Upper lobe of right lung (tissue), 1 donor: Measurements from ENCODE around the gene KRT5. TPM values are rescaled to one million over a fixed set of nuclear protein-coding genes. Genes with fewer than 3 reads are reported as not detected.
"Not testable (repeated sequence)": the region's sequence is repeated elsewhere in the genome, so short reads cannot be mapped to it uniquely, and the experiment has no call there.

Experiments used
- ATAC-seq: fragments of 200-7000 bp; cut with Tn5 transposase; one replicate; pipeline ENCODE4 v1.9.1; 2020; ENCODE audit warnings: mild to moderate bottlenecking, moderate library complexity
- DNase-seq: peaks from one replicate; pipeline ENCODE4 v3.0.0-alpha.2; 2020
- H3K27ac ChIP-seq: fragments of 200-600 bp; one replicate; pipeline ENCODE4 v1.8.0; 2022
- H3K27me3 ChIP-seq: fragments of 200-600 bp; one replicate; pipeline ENCODE4 v1.8.0; 2022; ENCODE audit warnings: mild to moderate bottlenecking
- H3K36me3 ChIP-seq: fragments of 200-600 bp; one replicate; pipeline ENCODE4 v1.8.0; 2022
- H3K4me1 ChIP-seq: fragments of 200-600 bp; one replicate; pipeline ENCODE4 v1.8.0; 2022
- H3K4me3 ChIP-seq: fragments of 200-600 bp; one replicate; pipeline ENCODE4 v1.8.0; 2022; ENCODE audit warnings: mild to moderate bottlenecking
- H3K9me3 ChIP-seq: fragments of 200-600 bp; one replicate; pipeline ENCODE4 v1.8.0; 2022
- intact Hi-C: fragments of 100-400 bp; cut with DNase I; formaldehyde crosslinking; loops from one replicate; pipeline ENCODE4 v1.11.0; 2022
- total RNA-seq: library from RNA; stranded (reverse); fragmentation: NEBNext Ultra II Directional; extraction: Animal tissue kit (Norgen Biotek cat#: 25700); gene quantifications from one replicate; pipeline ENCODE4 v1.2.1, GENCODE V29; 2021
- TF ChIP-seq, protein P1 (sequence below): fragments of 200-600 bp; IDR thresholded peaks from one replicate; pipeline ENCODE4 v1.8.0; 2022; ENCODE audit warnings: antibody characterized with exemption
- donor health status: DM: no; HTN: yes; CAD: no; lungs with severe emphysema.

Gene KRT5
- total RNA-seq, 1 donor from 2014 or later: 8.8 TPM

DNA sequence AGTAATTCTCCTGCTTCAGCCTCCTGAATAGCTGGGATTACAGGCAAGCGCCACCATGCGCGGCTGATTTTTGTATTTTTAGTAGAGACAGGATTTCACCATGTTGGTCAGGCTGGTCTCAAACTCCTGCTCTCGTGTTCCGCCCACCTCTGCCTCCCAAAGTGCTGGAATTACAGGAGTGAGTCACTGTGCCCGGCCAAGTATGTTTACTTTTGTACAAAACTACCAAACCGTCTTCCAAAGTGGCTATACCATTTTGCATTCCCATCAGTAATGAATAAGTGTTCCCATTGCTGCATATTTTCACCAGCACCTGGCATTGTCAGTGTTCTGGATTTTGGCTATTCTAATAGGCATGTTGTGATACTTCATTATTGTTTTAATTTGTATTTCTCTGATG, 18.7 kb downstream of the KRT5 start:
- no peaks in the 10 kb centered on the region for H3K9me3 ChIP-seq
- peaks cover 14% of the 10 kb centered on the region for H3K27me3 ChIP-seq
- no peaks in the 10 kb centered on the region for H3K36me3 ChIP-seq
- H3K27ac ChIP-seq: no peak overlapping the region
- TF ChIP-seq, protein P1, sequence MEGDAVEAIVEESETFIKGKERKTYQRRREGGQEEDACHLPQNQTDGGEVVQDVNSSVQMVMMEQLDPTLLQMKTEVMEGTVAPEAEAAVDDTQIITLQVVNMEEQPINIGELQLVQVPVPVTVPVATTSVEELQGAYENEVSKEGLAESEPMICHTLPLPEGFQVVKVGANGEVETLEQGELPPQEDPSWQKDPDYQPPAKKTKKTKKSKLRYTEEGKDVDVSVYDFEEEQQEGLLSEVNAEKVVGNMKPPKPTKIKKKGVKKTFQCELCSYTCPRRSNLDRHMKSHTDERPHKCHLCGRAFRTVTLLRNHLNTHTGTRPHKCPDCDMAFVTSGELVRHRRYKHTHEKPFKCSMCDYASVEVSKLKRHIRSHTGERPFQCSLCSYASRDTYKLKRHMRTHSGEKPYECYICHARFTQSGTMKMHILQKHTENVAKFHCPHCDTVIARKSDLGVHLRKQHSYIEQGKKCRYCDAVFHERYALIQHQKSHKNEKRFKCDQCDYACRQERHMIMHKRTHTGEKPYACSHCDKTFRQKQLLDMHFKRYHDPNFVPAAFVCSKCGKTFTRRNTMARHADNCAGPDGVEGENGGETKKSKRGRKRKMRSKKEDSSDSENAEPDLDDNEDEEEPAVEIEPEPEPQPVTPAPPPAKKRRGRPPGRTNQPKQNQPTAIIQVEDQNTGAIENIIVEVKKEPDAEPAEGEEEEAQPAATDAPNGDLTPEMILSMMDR: no peak
- intact Hi-C loops: no loop called here
- ATAC-seq (no peak), DNase-seq (no peak)
- H3K4me3 ChIP-seq: no peak overlapping the region
- H3K4me1 ChIP-seq: no peaks in the 10 kb centered on the region

DNA sequence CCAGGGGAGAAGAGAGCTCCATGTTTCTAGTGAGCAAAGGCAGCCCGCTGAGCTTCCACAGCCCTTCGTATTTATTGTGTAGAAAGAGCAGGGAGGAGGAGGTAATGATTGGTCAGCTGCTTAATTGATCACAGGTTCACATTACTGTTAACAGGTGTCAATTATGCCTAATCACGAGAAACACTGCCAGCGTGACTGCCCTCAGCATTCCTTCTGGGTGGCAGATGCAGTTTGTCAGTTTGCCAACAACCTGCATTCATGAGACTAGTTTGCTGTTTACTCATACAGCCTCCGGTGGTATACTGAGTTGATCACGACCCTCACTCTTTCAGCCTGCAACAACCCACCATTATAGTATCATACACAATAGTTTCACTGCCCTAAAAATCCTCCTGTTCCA, 19.6 kb downstream of the KRT5 start:
- H3K27me3 ChIP-seq, ATAC-seq, DNase-seq, H3K27ac ChIP-seq, intact Hi-C loops, H3K4me1 ChIP-seq, H3K4me3 ChIP-seq, H3K36me3 ChIP-seq, H3K9me3 ChIP-seq: not testable (repeated sequence)

DNA sequence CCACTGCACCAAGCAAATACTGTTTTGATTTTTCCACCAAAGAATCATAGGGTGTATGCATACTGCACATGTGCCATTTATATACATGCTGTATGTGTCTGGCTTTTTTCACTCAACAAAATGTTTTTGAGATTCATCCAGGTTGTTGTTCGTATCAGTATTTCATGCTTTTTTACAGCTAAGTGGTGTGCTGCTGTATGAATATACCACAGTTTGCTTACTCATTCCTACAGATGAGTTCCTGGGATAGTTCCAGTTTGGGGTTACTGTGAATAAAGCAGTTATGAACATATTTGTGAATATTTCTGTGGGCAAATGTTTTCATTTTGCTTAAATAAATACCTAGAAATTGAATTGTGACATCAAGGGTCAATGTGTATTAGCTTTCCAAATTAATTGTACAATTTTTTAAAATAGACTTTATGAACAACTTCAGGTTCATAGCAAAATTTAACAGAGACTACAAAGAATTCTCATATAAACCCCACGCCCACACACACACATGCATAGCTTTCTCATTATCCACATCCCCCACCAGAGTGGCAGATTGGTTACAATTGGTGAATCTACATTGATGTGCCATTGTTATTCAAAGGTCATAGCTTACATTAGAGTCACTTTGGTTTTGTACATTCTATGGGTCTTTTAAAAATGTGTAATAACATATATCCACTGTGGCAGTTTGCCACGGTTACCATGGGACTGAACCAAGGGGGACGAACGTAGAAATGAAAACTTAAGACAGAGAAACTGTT, 20.2 kb downstream of the KRT5 start:
- Histone ChIP-seq H3K4me1 (peaks cover 8% of the 10 kb centered on the region), H3K27me3 (peaks cover 4% of the 10 kb centered on the region), H3K4me3 (no peak overlapping the region), H3K27ac (no peak overlapping the region), H3K36me3 (no peaks in the 10 kb centered on the region), H3K9me3 (no peaks in the 10 kb centered on the region)
- TF ChIP-seq, protein P1: no peak
- intact Hi-C loops: no loop called here
- ATAC-seq (no peak), DNase-seq (no peak)

- TF ChIP-seq, protein P1: no peak
- no peak for ATAC-seq
- H3K27ac ChIP-seq: no peak overlapping the region
- H3K9me3 ChIP-seq: no peaks in the 10 kb centered on the region
- intact Hi-C loops: no loop called here
- H3K4me1 ChIP-seq: peaks cover 19% of the 10 kb centered on the region
- H3K36me3 ChIP-seq: no peaks in the 10 kb centered on the region
- H3K4me3 ChIP-seq: no peak overlapping the region
- no peak for DNase-seq
- H3K27me3 ChIP-seq: peaks cover 3% of the 10 kb centered on the region
Measured at GRCh38 chr12:52498946-52499345, 21.2 kb downstream of the KRT5 start.

DNA sequence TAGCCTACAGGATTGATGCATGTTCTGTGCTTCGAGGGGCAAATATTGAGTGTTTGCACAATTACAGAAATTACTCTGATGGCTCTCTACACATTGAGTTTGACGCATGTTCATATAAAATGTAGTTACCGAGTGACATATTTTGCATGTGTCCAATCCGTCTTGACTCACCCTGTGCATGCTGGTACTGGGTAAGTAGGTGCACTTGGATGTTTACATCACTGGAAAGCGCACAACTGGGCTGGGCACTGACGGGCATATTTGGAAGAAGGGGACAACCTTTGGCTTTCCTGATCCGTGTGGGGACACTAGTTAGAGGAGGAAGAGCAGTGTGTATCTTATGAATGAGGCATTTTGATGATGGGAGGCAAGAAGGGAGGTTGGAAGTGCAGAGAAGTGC, 22.2 kb downstream of the KRT5 start:
- Histone ChIP-seq H3K27ac (no peak overlapping the region), H3K27me3 (peaks cover 3% of the 10 kb centered on the region), H3K4me1 (peaks cover 25% of the 10 kb centered on the region), H3K36me3 (no peaks in the 10 kb centered on the region), H3K9me3 (no peaks in the 10 kb centered on the region), H3K4me3 (no peak overlapping the region)
- DNase-seq: no peak
- intact Hi-C loops: no loop called here
- TF ChIP-seq, protein P1: no peak
- ATAC-seq: no peak

DNA sequence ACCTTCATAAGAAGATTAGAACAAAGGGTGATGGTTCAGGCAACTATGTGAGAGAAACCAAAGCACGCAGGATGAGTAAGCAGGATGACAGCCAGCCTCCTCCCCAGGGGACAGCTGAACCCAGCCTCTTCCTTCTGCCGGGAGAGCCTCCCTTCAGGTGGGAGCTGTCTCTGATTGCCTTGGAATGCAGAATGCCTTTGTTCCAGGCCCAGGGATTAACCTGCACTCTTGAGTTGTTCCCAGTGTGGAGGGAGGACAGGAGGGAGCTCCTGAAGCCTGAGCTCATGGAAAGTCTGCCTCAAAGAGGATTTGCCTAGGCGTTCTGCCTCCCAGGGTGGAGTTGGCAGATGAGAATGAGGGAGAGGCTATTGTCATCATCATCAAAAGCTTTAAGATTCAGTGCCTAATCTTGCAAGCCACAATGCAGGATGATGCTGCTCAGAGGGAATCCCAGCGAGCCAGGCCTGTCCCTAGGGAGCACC, 23.6 kb downstream of the KRT5 start:
- Histone ChIP-seq H3K27me3 (no peaks in the 10 kb centered on the region), H3K27ac (no peak overlapping the region), H3K4me3 (no peak overlapping the region), H3K9me3 (no peaks in the 10 kb centered on the region), H3K36me3 (no peaks in the 10 kb centered on the region), H3K4me1 (peaks cover 25% of the 10 kb centered on the region)
- no peak for DNase-seq
- TF ChIP-seq, protein P1: no peak
- intact Hi-C loops: no loop called here
- no peak for ATAC-seq
